ENCODE results near the gene LAMA2.

The LAMA2 gene

DNA sequence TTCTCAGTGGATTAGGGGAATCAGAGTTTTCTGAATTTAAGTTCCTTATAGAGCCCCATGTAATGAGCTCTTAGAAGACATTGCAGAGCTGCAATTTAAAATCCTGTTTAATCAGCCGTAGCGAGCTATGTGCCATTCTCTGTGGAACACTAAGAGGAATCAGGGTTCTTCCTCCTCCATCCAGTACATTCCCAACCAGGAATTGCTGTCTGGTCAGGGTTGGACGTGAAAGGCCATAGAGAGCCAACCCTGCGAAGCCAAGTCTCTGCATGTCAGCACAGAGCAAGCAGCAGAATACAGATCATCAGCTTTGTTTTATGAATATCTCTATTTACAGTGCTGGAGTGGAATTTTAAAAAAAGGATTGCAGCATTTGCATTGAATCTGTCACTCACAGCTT lies 366.0 kb downstream of the LAMA2 start:
- no peak for DNase-seq
- no peak for TF ChIP-seq POLR2A (IDR thresholded peaks at IDR 0.05; ENCODE audit: low read length)
- no peak for TF ChIP-seq GATA1 (IDR thresholded peaks at IDR 0.05; ENCODE audit: low read depth, low read length)

DNA sequence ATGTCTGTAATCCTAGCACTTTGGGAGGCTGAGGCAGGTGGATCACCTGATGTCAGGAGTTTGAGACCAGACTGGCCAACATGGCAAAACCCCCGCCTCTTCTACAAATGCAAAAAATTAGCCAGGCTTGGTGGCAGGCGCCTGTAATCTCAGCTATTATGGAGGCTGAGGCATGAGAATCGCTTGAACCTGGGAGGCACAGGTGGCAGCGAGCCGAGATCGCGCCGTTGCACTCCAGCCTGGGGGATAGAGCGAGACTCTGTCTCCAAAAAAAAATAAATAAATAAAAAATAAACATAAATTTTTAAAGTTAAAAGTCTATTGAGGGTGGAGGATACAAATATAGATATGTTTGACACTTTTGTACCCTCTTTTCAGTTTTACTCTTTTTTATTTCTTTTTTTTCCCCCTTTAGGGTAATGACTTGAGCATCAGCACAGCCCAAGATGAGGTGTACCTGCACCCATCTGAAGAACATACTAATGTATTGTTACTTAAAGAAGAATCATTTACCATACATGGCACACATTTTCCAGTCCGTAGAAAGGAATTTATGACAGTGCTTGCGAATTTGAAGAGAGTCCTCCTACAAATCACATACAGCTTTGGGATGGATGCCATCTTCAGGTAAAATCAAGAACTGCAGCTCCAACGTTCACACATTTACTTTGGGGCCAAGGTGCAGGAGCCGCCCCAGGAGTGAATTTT lies 368.9 kb downstream of the LAMA2 start:
- TF ChIP-seq GATA1 (IDR thresholded peaks at IDR 0.05; ENCODE audit: low read depth, low read length) = no peak
- no peak for TF ChIP-seq POLR2A (IDR thresholded peaks at IDR 0.05; ENCODE audit: low read length)
- DNase-seq = peak; percentile 49 to 63

DNA sequence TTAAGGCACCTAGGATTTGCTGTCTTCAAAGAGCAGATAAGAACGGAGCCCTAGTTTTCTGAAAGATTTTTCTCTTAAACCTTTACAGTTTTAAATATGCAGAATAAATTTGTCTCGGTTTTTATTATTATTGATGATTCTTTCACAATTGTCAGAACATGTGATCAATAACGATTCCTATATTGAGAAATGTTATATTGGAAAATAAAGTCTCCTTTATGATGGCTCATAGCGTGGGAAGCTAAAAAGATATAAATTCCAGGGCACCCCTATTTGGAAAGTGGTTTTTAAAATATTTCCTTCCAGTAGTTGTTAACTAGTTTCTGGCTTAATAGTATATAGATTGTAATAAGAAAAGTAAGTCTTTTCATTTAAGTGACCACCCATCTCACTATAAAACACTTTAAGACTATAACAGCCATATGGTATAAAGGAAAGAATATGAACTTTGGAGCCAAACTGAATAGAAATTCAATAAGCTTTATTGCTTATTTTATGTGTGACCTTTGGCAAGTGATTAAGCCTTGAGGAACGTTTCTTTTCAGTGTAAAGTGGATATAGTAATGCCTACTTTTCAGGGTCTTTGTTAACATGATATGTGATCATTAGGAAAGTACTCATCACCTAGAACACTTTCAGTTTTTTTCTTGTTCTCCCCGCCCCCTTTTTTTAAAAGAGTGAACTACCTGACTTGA lies 369.6 kb downstream of the LAMA2 start:
- TF ChIP-seq GATA1 (IDR thresholded peaks at IDR 0.05; ENCODE audit: low read depth, low read length) = no peak
- no peak for TF ChIP-seq POLR2A (IDR thresholded peaks at IDR 0.05; ENCODE audit: low read length)
- DNase-seq = no peak

DNA sequence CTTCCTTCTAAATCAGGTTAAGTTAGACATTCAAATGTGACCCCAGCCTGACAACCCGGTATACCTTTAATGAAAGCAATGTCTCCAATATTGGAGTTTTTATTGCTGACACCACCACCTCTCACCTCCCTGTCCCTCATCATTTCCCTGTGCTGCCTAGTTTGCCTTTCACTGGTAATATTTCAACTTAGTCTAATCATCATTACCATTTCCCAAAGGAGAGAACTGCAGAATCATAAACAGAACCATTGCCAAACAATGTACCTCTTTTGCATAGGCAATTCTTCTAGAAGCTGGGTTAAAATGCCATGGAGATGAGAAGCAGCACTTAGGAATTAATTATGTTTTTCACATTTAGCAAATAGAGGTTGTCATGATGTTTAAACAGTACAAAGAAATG lies 370.3 kb downstream of the LAMA2 start:
- TF ChIP-seq GATA1 (IDR thresholded peaks at IDR 0.05; ENCODE audit: low read depth, low read length) (no peak), POLR2A (IDR thresholded peaks at IDR 0.05; ENCODE audit: low read length) (no peak)
- no peak for DNase-seq

DNA sequence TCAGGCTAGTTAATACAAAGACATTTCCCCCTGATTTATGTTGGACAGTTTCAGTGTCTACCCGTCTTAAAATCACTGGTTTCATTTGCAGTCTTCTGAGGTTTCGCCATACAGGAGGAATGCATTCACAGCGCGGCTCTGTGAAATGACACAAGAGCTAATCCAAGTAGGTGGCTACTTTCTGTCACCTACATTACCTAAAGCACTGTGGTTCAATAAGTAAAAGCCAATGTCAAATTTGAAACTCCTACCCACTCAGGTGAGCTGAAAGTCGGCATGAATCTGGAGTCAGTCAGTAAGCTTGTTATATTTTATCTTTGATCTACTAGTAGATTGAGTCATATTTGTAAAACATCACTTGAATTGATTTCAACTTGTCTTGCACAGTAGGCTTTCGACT lies 370.8 kb downstream of the LAMA2 start:
- DNase-seq = no peak
- TF ChIP-seq GATA1 (IDR thresholded peaks at IDR 0.05; ENCODE audit: low read depth, low read length) = no peak
- no peak for TF ChIP-seq POLR2A (IDR thresholded peaks at IDR 0.05; ENCODE audit: low read length)

DNA sequence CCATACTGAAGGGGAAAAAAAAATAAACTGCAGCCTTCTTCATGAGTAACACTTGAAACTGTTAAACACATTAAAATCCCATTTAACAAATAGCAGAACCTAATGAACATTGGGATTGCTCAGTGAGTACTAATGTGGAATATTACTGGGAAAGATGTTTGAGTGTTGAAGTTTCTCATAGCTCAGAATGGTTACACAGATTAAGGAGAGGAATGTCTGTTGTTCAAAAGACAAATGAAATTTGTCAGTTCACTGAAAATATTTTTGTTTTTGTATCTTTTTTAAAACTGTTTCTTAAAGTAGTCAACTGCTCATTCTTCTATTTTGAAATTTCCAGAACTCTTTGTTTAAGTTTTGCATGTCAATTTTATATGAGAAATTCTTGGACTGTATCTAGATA lies 374.3 kb downstream of the LAMA2 start:
- no peak for TF ChIP-seq POLR2A (IDR thresholded peaks at IDR 0.05; ENCODE audit: low read length)
- no peak for TF ChIP-seq GATA1 (IDR thresholded peaks at IDR 0.05; ENCODE audit: low read depth, low read length)
- no peak for DNase-seq

DNA sequence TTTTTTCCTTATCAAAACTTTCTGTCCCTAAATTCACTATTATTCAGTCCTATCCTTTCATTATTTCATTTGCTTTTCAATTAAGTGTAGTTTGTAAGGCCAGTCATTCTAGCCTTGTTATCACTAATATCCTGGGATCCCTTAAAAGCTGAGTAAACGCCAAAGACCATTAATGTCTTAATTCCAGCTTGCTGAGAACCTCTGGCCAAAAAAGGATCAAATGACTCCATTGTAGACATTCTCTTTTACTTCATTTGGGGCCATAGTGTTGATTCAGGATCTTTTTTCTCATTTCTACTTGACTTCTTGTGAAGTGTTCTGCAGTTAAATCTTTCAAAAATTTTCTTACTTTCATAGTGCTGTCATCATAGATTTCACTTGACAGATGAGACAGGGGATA lies 379.7 kb downstream of the LAMA2 start:
- no peak for DNase-seq
- TF ChIP-seq POLR2A (IDR thresholded peaks at IDR 0.05; ENCODE audit: low read length) = no peak
- TF ChIP-seq GATA1 (IDR thresholded peaks at IDR 0.05; ENCODE audit: low read depth, low read length) = no peak

DNA sequence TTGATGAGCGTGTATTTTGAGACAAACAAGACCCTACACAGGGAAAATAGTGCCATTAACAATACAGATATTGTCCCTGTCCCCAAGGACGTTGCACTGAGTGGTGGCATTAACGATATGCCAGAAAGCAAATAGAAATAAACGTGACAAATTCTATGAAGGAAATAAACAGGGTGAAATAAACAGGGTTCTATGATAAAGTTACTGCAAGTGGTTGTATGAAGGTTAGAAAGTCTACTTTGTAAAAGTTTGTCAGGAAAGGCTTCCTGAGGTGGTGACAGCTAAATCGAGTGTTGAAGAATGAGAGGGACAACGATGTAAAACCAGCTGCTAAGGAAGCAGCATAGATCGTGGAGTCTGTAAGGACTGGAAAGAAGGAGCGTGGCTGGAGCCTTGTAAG lies 380.2 kb downstream of the LAMA2 start:
- TF ChIP-seq GATA1 (IDR thresholded peaks at IDR 0.05; ENCODE audit: low read depth, low read length) (no peak), POLR2A (IDR thresholded peaks at IDR 0.05; ENCODE audit: low read length) (no peak)
- DNase-seq = no peak

DNA sequence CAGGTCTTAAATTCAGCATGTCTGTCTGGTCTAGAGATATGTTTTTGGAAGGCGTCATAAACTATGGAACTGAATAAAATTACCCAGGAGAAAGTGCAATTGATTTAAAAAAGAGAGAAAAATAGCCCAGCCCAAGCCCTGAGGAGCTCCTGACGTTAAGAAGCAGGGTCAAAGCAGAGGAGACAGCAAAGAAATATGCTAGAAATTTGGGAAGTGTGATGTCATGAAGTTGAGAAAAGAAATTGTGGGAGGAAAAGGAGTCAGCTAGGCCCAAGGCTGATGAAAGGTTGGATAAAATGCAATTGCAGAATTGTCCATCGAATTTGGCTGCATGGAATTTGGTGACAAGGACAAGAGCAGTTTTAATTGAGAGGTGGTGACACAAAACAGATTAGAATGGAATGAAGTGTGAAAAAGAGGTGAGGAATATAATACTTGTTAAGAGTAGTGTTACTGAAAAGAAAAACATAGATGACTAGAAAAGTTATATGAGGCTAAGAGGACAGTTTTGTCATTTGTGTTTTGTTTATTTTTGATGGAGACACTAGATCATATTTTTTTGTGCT lies 381.6 kb downstream of the LAMA2 start:
- TF ChIP-seq GATA1 (IDR thresholded peaks at IDR 0.05; ENCODE audit: low read depth, low read length) (no peak), POLR2A (IDR thresholded peaks at IDR 0.05; ENCODE audit: low read length) (no peak)

DNA sequence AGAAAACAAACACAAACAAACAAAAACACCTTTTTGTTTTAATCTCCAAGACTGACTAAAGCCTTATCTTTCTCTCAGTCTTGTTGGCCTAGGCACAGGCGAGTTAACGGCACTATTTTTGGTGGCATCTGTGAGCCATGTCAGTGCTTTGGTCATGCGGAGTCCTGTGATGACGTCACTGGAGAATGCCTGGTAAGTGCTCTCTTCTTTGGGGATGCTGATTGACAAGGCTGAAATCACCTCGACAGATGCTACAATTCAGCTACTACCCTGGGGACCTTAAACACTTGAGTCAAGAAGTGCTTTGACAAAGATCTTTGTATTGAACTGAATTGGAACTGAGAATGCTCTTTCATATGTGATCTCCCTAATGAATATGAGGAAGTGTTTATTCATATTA lies 384.1 kb downstream of the LAMA2 start:
- TF ChIP-seq POLR2A (IDR thresholded peaks at IDR 0.05; ENCODE audit: low read length) (no peak), GATA1 (IDR thresholded peaks at IDR 0.05; ENCODE audit: low read depth, low read length) (no peak)

More for the DNA sequence above, 381.6 kb downstream of the LAMA2 start:
- no peak for DNase-seq

DNA sequence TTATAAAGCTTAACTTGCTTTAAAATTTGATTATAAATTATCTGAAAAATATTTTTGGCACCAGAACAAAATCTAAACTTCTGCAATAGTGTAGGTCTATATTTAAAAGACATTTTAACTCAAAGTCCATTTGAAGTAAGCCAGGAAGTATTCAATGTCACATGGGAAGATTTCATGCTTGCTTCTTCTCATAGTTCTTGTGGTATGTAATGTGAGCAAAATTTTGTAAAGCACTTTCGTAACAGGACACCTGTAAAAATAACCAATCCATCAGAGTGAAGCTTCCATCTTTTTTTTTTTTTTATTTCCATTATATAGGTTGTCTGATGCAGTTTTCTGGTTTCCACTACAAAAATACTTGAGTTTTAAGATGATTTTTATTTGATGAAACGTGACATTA lies 386.1 kb downstream of the LAMA2 start:
- no peak for DNase-seq
- TF ChIP-seq GATA1 (IDR thresholded peaks at IDR 0.05; ENCODE audit: low read depth, low read length) (no peak), POLR2A (IDR thresholded peaks at IDR 0.05; ENCODE audit: low read length) (no peak)

More for the DNA sequence above, 384.1 kb downstream of the LAMA2 start:
- no peak for DNase-seq

DNA sequence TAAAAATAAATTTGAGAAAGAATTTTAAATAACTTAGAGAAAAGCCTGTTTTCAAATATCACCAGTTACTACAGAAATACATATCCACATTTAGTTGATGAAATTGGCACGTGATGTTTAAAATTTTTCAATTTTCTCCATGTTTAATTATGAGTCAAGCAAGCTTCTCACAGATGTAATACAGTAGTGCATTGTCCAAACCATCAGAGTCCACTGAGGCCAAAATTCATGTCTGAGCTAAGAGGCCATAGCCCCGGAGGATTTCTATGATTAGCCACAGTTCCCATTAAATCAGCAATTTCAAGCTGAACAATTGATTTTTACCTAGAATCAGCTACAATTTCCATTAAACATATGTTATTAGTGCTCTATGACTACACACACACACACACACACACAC lies 387.0 kb downstream of the LAMA2 start:
- no peak for DNase-seq

DNA sequence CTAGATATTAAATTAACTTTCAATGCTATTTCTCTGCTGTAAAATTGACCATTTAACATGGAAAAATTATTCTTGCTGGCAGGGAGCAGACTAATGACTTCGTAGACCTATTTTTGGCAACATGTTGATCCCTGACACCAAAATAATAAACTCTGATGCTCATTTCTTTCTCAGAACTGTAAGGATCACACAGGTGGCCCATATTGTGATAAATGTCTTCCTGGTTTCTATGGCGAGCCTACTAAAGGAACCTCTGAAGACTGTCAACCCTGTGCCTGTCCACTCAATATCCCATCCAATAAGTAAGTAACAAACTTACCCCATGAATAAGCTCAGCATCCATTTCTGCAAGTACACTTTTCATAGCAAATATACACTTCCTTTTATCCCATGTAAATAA lies 387.5 kb downstream of the LAMA2 start:
- TF ChIP-seq GATA1 (IDR thresholded peaks at IDR 0.05; ENCODE audit: low read depth, low read length) (no peak), POLR2A (IDR thresholded peaks at IDR 0.05; ENCODE audit: low read length) (no peak)
- DNase-seq = no peak

More for the DNA sequence above, 387.0 kb downstream of the LAMA2 start:
- no peak for TF ChIP-seq POLR2A (IDR thresholded peaks at IDR 0.05; ENCODE audit: low read length)
- no peak for TF ChIP-seq GATA1 (IDR thresholded peaks at IDR 0.05; ENCODE audit: low read depth, low read length)

DNA sequence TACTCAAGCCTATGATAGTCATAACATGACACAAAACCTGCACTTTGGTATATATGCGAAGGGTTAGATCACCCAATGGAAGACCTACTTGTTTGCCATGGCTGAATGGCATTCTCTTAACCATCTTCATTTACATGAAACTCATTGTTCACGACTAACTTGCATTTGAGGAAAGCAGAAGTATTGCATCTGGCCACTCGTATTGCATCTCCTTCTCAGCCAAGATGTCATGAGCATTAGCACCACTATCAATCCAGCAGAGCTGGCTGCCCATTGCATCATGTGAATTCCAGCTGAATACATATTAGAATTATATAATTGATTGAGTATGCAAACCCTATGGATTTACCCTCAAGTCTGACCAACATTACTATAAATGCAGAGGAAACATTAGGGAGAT lies 390.2 kb downstream of the LAMA2 start:
- no peak for TF ChIP-seq GATA1 (IDR thresholded peaks at IDR 0.05; ENCODE audit: low read depth, low read length)
- no peak for TF ChIP-seq POLR2A (IDR thresholded peaks at IDR 0.05; ENCODE audit: low read length)
- no peak for DNase-seq

DNA sequence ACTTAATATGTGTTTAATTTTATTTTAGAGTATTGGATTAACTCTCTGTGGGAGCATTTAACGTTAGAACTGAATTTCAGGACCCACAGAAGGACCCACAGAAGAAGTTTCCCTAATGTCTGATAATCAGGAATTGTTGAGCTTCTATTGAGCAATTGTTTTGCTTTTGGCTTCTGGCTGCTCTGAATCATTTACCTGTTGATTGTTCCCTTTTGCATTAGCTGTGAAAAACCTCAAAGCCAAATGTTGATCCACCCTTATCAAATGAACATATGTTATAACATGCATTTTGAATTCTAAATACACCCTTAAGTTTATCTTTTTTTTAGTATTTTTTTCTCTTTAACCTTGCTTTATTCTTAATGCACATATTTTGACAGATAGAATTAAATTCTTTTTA lies 393.5 kb downstream of the LAMA2 start:
- no peak for TF ChIP-seq GATA1 (IDR thresholded peaks at IDR 0.05; ENCODE audit: low read depth, low read length)
- TF ChIP-seq POLR2A (IDR thresholded peaks at IDR 0.05; ENCODE audit: low read length) = no peak
- no peak for DNase-seq

All from erythroblast (primary cell).